OCI-LY1 (cell line): Measurements from ENCODE around the gene CDK11A.
A peak's percentile ranks its signal among the peaks of the same experiment; 100 is the strongest.

Experiments
- H2AFZ ChIP-seq: fragments of 200-600 bp; sonication (generic), shearing (Covaris generic); 2 replicates; pipeline ENCODE4 v1.6.0; 2014; ENCODE audit warnings: antibody characterized with exemption, mild to moderate bottlenecking, low read length
- H3F3A ChIP-seq: fragments of 200-600 bp; sonication (generic), shearing (Covaris generic); 2 replicates; pipeline ENCODE4 v1.6.0; 2014; ENCODE audit warnings: mild to moderate bottlenecking, antibody characterized with exemption, low read length, moderate library complexity; ENCODE audit not compliant: insufficient read depth
- H3K27ac ChIP-seq: fragments of 200-600 bp; sonication (generic); 2 replicates; pipeline ENCODE4 v1.5.1; 2014; ENCODE audit warnings: low read length, mixed run types, mild to moderate bottlenecking, low read depth; ENCODE audit not compliant: poor library complexity, severe bottlenecking
- H3K27me3 ChIP-seq: fragments of 200-600 bp; sonication (generic); 2 replicates; pipeline ENCODE4 v1.6.0; 2014; ENCODE audit warnings: antibody characterized with exemption, mild to moderate bottlenecking, low read length, moderate library complexity; ENCODE audit not compliant: insufficient read depth
- H3K36me3 ChIP-seq: fragments of 200-600 bp; sonication (generic); 2 replicates; pipeline ENCODE4 v1.6.1; 2014; ENCODE audit warnings: mild to moderate bottlenecking, antibody characterized with exemption, low read length, moderate library complexity, mixed read lengths; ENCODE audit not compliant: insufficient read depth
- H3K4me1 ChIP-seq: fragments of 200-600 bp; sonication (generic); 2 replicates; pipeline ENCODE4 v1.5.1; 2014; ENCODE audit warnings: mild to moderate bottlenecking, low read length, moderate library complexity; ENCODE audit not compliant: insufficient read depth, severe bottlenecking
- H3K4me2 ChIP-seq: fragments of 200-600 bp; sonication (generic), shearing (Covaris generic); 2 replicates; pipeline ENCODE4 v1.6.1; 2014; ENCODE audit warnings: low read length
- H3K4me3 ChIP-seq: fragments of 200-600 bp; sonication (generic); 2 replicates; pipeline ENCODE4 v1.5.1; 2014; ENCODE audit warnings: low read length, low read depth, mild to moderate bottlenecking, mixed read lengths; ENCODE audit not compliant: poor library complexity, severe bottlenecking
- H3K79me2 ChIP-seq: fragments of 200-600 bp; shearing (Covaris generic); 2 replicates; pipeline ENCODE4 v1.6.1; 2016; ENCODE audit warnings: mixed run types, low read length, mixed read lengths; ENCODE audit not compliant: insufficient read depth
- H3K9ac ChIP-seq: fragments of 200-600 bp; sonication (generic), shearing (Covaris generic); 2 replicates; pipeline ENCODE4 v1.6.1; 2014; ENCODE audit warnings: mild to moderate bottlenecking, low read length, mixed read lengths
- H3K9me2 ChIP-seq: fragments of 200-600 bp; sonication (generic), shearing (Covaris generic); 2 replicates; pipeline ENCODE4 v1.6.1; 2014; ENCODE audit warnings: low read depth, mild to moderate bottlenecking, low read length, mixed read lengths
- H3K9me3 ChIP-seq: fragments of 200-600 bp; shearing (Covaris generic); 2 replicates; pipeline ENCODE4 v1.6.1; 2014; ENCODE audit warnings: low read length, mixed read lengths
- H4K20me1 ChIP-seq: fragments of 200-600 bp; sonication (generic), shearing (Covaris generic); 2 replicates; pipeline ENCODE4 v1.6.0; 2016; ENCODE audit warnings: mild to moderate bottlenecking, low read length; ENCODE audit not compliant: insufficient read depth
- EZH2 ChIP-seq: fragments of 200-600 bp; sonication (generic), shearing (Covaris generic); IDR thresholded peaks from 2 replicates; pipeline ENCODE4 v1.8.0; 2017; ENCODE audit warnings: borderline replicate concordance, mixed run types, mild to moderate bottlenecking, antibody characterized with exemption, low read length, moderate library complexity, mixed read lengths
- TF ChIP-seq, protein P1 (sequence below): fragments of 200-600 bp; sonication (generic), shearing (Covaris generic); IDR thresholded peaks from 2 replicates; pipeline ENCODE4 v1.5.1; 2017; ENCODE audit warnings: mild to moderate bottlenecking, antibody characterized with exemption, low read length, moderate library complexity, mixed read lengths

The CDK11A gene

DNA sequence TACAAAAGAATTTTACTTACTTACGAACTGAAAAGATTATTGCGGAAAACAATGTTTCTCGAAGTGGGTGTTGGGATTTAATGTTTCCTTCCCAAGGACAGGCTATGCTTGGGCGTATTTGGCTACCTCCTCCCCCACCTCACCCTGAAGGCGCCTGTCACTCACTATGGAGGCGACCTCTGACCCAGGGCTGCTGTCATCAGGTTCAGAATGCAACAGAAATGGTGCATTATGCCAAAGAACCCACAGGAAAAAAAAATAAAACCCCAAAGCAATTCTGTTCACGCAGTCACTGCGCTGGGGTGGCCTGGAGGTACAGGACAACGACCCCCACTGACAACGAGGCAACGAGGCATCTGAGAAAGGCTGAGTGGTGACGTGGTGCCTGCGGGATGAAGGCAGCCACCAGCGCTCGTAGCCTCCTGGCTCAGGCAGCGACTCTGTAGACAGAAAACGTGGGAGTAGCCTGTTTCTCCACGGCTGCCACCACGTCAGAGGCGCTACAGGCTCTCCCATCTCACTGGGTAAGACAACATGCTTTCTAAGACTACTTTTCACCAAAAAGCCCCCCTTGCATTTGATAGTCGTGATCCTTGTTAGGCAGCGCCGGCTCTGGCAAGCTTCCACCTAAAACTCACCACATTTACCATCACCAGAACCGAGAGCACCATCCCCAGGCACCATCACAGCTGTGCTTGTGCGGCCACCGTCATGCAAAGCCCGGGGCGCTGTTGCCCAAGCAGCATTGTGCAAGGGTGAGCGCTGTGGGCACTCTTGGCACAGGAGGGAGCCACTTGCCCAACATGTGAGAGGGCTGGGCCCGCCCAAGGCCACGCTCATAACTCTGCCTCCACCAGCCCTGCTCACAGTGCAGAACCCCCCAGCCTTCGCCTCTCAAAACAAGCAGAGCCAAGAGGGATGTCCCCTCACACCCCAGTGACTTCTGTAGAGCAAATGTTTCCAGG is 39.8 kb upstream of the CDK11A start:
- TF ChIP-seq EZH2 = no peak
- TF ChIP-seq, protein P1, sequence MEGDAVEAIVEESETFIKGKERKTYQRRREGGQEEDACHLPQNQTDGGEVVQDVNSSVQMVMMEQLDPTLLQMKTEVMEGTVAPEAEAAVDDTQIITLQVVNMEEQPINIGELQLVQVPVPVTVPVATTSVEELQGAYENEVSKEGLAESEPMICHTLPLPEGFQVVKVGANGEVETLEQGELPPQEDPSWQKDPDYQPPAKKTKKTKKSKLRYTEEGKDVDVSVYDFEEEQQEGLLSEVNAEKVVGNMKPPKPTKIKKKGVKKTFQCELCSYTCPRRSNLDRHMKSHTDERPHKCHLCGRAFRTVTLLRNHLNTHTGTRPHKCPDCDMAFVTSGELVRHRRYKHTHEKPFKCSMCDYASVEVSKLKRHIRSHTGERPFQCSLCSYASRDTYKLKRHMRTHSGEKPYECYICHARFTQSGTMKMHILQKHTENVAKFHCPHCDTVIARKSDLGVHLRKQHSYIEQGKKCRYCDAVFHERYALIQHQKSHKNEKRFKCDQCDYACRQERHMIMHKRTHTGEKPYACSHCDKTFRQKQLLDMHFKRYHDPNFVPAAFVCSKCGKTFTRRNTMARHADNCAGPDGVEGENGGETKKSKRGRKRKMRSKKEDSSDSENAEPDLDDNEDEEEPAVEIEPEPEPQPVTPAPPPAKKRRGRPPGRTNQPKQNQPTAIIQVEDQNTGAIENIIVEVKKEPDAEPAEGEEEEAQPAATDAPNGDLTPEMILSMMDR = peak; percentile 48
- Histone ChIP-seq H3K4me2 (no peak overlapping the region), H3K9me3 (no peaks in the 10 kb centered on the region), H3K27me3 (no peaks in the 10 kb centered on the region), H3K9ac (no peak overlapping the region), H2AFZ (no peak overlapping the region), H3K36me3 (peaks cover 96% of the 10 kb centered on the region), H3K79me2 (peaks cover 47% of the 10 kb centered on the region), H3K27ac (no peak overlapping the region), H4K20me1 (0 out of 2 replicates have a peak, but pooled peaks cover 3% of the 10 kb centered on the region), H3K4me3 (no peak overlapping the region), H3F3A (no peaks in the 10 kb centered on the region), H3K4me1 (peaks cover 4% of the 10 kb centered on the region), H3K9me2 (no peaks in the 10 kb centered on the region)

DNA sequence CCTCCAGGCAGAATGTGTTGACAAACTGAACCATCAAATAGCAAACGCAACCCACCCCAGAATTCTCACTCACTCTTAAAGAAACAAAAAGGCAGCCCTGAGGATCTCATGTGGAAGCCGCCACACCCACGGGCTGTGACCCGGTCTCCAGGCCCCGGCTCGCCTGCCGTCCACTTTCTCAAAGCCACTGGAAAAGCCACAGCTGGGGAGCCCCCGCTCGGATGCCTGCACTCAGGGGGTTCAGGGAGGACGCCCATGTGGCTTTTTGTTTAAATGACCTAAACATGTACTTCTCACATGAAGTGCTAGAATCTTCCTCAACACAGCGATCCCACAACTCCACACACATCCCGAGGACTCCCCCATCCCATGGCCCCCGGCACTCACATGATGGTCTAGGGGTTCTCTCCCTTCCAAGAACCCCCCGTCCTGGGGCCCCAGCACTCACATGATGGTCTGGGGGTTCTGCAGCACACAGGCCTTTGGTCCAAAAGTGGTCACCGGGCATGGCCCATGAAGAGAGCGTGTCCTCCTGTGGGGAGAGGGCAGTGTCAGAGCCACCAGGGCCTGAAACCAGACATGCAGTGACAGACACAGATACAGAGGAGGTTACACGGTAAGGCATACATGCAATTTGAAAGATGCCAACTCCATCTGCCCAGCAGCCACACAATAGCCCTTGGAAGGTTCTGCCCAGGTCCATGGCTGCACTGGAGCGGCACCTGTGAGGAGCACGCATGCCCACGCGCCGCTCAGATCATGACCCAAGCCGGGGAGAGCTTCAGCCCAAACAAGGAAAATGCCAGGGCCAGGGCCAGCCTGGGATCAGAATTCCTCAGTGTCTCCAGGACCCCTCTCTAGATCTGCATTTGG is 37.6 kb upstream of the CDK11A start:
- Histone ChIP-seq H3F3A (no peaks in the 10 kb centered on the region), H3K4me1 (peaks cover 4% of the 10 kb centered on the region), H3K79me2 (peaks cover 25% of the 10 kb centered on the region), H3K9me3 (no peaks in the 10 kb centered on the region), H3K36me3 (peaks cover 95% of the 10 kb centered on the region), H3K9ac (no peak overlapping the region), H2AFZ (no peak overlapping the region), H3K27ac (no peak overlapping the region), H3K4me3 (no peak overlapping the region), H3K4me2 (no peak overlapping the region), H3K9me2 (no peaks in the 10 kb centered on the region), H3K27me3 (no peaks in the 10 kb centered on the region), H4K20me1 (no peaks in the 10 kb centered on the region)
- no peak for TF ChIP-seq EZH2
- TF ChIP-seq, protein P1 = no peak

DNA sequence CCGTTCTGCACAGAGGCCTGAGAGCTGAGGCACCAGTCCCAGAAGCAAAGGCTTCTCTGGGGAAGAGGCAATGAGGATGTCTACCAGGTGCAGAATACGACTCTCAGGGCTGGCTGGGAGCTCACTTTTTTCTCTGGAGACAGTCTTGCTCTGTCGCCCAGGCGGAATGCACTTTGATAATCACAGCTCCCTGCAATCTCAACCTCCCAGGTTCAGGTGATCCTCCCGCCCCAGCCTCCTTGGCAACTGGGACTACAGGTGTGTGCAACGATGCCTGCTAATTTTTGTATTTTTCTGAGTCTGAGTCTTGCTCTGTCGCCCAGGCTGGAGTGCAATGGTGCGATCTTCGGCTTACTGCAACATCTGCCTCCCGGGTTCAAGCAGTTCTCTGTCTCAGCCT is 36.6 kb upstream of the CDK11A start:
- no peak overlapping the region for H2AFZ ChIP-seq
- TF ChIP-seq, protein P1 = no peak
- TF ChIP-seq EZH2 = no peak
- no peak overlapping the region for H3K9ac ChIP-seq
- no peak overlapping the region for H3K4me3 ChIP-seq
- H3K36me3 ChIP-seq = peaks cover 96% of the 10 kb centered on the region
- H3K79me2 ChIP-seq = peaks cover 14% of the 10 kb centered on the region
- no peaks in the 10 kb centered on the region for H3K9me3 ChIP-seq
- no peak overlapping the region for H3K4me2 ChIP-seq
- no peaks in the 10 kb centered on the region for H3K27me3 ChIP-seq
- H3K4me1 ChIP-seq = peaks cover 4% of the 10 kb centered on the region
- no peaks in the 10 kb centered on the region for H4K20me1 ChIP-seq
- no peaks in the 10 kb centered on the region for H3K9me2 ChIP-seq
- H3K27ac ChIP-seq = no peak overlapping the region
- H3F3A ChIP-seq = no peaks in the 10 kb centered on the region
